Suprapubic skin (tissue), 4 donors: Measurements from ENCODE around the gene SLC22A3.

Experiments
- POLR2A ChIP-seq, 2 donors: fragments of 450-650 bp; IDR thresholded peaks; one replicate each; pipeline ENCODE4 v1.6.1; 2017; ENCODE audit warnings: antibody characterized with exemption in 2 of 2, mild to moderate bottlenecking in 2 of 2, moderate library complexity in 2 of 2
- POLR2AphosphoS5 ChIP-seq, 3 donors: sonication (generic); formaldehyde crosslinking; IDR thresholded peaks; one replicate each; pipeline ENCODE4 v1.6.1; 2017; ENCODE audit warnings: antibody characterized with exemption in 3 of 3
- TF ChIP-seq, protein P1 (sequence below), 2 donors: fragments of 200-600 bp in 1 of 2; fragments of 450-650 bp in 1 of 2; sonication (generic) in 1 of 2; IDR thresholded peaks; one replicate each; pipeline ENCODE4 v1.5.1; 2016 to 2019; ENCODE audit warnings: antibody characterized with exemption in 2 of 2, mild to moderate bottlenecking in 1 of 2, moderate library complexity in 1 of 2

DNA sequence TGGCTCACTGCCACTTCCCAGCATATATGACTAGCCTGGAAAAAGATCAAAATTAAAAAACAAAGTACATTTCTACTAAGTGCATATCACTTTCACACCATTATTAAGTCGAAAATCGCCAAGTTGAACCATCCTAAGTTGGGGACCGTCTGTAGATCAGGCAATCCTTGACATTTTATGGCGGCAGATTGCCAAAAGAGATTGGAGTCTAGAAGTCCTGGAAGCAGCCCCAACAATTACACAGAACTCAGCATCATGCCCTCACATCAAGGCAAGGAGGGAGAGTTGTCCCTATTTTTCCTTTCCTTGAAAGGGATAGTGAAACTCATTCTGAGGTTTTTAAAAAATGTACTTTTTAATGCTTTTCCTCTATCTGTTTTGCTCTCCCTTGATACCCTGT is 30.7 kb downstream of the SLC22A3 start:
- TF ChIP-seq, protein P1, sequence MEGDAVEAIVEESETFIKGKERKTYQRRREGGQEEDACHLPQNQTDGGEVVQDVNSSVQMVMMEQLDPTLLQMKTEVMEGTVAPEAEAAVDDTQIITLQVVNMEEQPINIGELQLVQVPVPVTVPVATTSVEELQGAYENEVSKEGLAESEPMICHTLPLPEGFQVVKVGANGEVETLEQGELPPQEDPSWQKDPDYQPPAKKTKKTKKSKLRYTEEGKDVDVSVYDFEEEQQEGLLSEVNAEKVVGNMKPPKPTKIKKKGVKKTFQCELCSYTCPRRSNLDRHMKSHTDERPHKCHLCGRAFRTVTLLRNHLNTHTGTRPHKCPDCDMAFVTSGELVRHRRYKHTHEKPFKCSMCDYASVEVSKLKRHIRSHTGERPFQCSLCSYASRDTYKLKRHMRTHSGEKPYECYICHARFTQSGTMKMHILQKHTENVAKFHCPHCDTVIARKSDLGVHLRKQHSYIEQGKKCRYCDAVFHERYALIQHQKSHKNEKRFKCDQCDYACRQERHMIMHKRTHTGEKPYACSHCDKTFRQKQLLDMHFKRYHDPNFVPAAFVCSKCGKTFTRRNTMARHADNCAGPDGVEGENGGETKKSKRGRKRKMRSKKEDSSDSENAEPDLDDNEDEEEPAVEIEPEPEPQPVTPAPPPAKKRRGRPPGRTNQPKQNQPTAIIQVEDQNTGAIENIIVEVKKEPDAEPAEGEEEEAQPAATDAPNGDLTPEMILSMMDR (IDR thresholded peaks at IDR 0.05), result no peak
- TF ChIP-seq POLR2A (IDR thresholded peaks at IDR 0.05) (no peak), POLR2AphosphoS5 (IDR thresholded peaks at IDR 0.05) (no peak)
